Lower lobe of right lung (tissue), 2 donors: ENCODE results near the gene KANK4. TPM values are rescaled to one million over a fixed set of nuclear protein-coding genes. Genes with fewer than 3 reads are reported as not detected.

Experiments
- ATAC-seq, 2 donors: fragments of 200-7000 bp; cut with Tn5 transposase; one replicate each; pipeline ENCODE4 v1.9.1; 2020 to 2022; ENCODE audit warnings: mild to moderate bottlenecking in 2 of 2, moderate library complexity in 2 of 2
- DNase-seq: peaks from one replicate; pipeline ENCODE4 v3.0.0-alpha.2; 2020
- H3K27ac ChIP-seq: fragments of 200-600 bp; one replicate; pipeline ENCODE4 v1.8.0; 2022
- H3K27me3 ChIP-seq: fragments of 200-600 bp; one replicate; pipeline ENCODE4 v1.8.0; 2022; ENCODE audit warnings: low read depth
- H3K36me3 ChIP-seq: fragments of 200-600 bp; one replicate; pipeline ENCODE4 v1.8.0; 2022; ENCODE audit warnings: mild to moderate bottlenecking
- H3K4me1 ChIP-seq: fragments of 200-600 bp; one replicate; pipeline ENCODE4 v1.8.0; 2022
- H3K4me3 ChIP-seq: fragments of 200-600 bp; one replicate; pipeline ENCODE4 v1.8.0; 2022; ENCODE audit warnings: mild to moderate bottlenecking
- H3K9me3 ChIP-seq: fragments of 200-600 bp; one replicate; pipeline ENCODE4 v1.8.0; 2022
- intact Hi-C: fragments of 100-400 bp; cut with DNase I; formaldehyde crosslinking; loops from one replicate; pipeline ENCODE4 v1.11.0; 2022
- total RNA-seq: library from RNA; stranded (reverse); fragmentation: NEBNext Ultra II Directional; extraction: Animal tissue kit (Norgen Biotek cat#: 25700); gene quantifications from one replicate; pipeline ENCODE4 v1.2.1, GENCODE V29; 2021
- TF ChIP-seq, protein P1 (sequence below): fragments of 200-600 bp; IDR thresholded peaks from one replicate; pipeline ENCODE4 v1.8.0; 2022; ENCODE audit warnings: antibody characterized with exemption, mild to moderate bottlenecking
- donor health status: DM: no; HTN: yes; CAD: no; lungs with severe emphysema.

Gene KANK4
- total RNA-seq, 1 donor from 2014 or later, result 4.4 TPM

DNA sequence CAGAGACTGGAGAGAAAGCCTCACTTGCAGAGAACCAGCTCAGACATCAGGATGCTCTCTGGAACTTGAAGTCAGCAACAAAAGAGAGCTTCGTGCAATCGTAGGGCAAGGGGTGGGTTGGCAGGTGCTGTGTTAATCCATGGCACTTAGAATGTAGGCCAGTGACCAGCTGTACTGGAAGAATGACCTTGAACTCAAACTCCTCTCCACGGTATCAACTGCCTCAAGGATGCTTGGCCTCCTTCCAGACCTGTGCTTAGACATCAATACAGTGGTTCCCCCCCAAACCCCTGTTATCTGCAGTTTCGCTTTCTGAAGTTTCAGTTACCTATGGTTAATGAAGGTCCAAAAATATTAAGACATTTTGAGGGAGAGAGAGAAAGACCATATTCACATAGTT lies 6.5 kb downstream of the KANK4 start:
- intact Hi-C loops, result no loop called here
- no peaks in the 10 kb centered on the region for H3K9me3 ChIP-seq
- DNase-seq (no peak), ATAC-seq (no peak)
- no peak overlapping the region for H3K4me3 ChIP-seq
- TF ChIP-seq, protein P1, sequence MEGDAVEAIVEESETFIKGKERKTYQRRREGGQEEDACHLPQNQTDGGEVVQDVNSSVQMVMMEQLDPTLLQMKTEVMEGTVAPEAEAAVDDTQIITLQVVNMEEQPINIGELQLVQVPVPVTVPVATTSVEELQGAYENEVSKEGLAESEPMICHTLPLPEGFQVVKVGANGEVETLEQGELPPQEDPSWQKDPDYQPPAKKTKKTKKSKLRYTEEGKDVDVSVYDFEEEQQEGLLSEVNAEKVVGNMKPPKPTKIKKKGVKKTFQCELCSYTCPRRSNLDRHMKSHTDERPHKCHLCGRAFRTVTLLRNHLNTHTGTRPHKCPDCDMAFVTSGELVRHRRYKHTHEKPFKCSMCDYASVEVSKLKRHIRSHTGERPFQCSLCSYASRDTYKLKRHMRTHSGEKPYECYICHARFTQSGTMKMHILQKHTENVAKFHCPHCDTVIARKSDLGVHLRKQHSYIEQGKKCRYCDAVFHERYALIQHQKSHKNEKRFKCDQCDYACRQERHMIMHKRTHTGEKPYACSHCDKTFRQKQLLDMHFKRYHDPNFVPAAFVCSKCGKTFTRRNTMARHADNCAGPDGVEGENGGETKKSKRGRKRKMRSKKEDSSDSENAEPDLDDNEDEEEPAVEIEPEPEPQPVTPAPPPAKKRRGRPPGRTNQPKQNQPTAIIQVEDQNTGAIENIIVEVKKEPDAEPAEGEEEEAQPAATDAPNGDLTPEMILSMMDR, result no peak
- no peaks in the 10 kb centered on the region for H3K36me3 ChIP-seq
- no peaks in the 10 kb centered on the region for H3K4me1 ChIP-seq
- peaks cover 4% of the 10 kb centered on the region for H3K27me3 ChIP-seq
- no peak overlapping the region for H3K27ac ChIP-seq

DNA sequence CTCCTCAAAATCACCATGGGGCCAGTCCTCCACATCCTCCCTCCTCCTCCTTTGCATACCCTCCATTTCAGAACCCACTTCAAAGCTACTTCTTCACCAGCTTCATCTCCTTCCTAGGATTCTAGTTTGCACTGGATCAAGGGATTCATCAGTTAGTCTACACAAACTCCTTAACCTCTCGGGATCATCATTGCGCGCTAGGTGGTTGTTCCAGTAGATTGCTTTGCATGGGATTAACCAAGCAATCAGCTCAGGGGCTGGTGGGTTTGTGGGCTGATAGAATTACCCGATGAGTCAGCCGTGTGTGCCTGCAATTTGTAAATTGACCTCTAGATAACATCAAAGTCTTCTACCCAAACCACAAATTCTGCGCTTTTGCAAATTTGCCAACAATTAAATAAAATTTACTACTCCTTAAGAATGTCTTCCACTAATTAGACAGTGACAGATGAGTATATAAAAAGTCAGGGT lies 7.7 kb downstream of the KANK4 start:
- H3K4me1 ChIP-seq, result no peaks in the 10 kb centered on the region
- H3K4me3 ChIP-seq, result no peak overlapping the region
- H3K27ac ChIP-seq, result no peak overlapping the region
- DNase-seq (no peak), ATAC-seq (no peak)
- TF ChIP-seq, protein P1, result no peak
- no peaks in the 10 kb centered on the region for H3K9me3 ChIP-seq
- H3K36me3 ChIP-seq, result no peaks in the 10 kb centered on the region
- intact Hi-C loops, result no loop called here
- peaks cover 4% of the 10 kb centered on the region for H3K27me3 ChIP-seq

DNA sequence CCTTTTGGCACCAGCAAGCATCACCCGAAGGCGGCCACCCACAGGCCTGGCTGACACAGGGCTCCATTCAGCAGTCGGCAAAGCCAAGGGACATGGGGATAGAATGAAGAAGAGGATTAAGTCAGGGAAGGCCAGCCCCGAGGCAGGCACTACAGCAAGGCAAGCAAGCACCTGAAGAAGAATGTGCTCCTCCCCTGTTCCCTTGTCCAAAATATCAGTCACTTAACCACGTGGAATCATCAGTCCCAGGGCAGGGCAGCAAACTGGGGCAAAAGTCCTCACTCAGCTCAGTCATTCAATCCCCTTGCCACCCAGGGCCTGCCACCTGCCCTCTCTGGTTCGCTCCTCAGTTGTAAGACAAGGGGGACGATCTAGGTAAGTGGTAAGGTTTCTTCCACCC lies 9.3 kb downstream of the KANK4 start:
- Histone ChIP-seq H3K36me3 (no peaks in the 10 kb centered on the region), H3K4me1 (no peaks in the 10 kb centered on the region), H3K9me3 (no peaks in the 10 kb centered on the region), H3K4me3 (no peak overlapping the region), H3K27ac (no peak overlapping the region), H3K27me3 (no peaks in the 10 kb centered on the region)
- no peak for ATAC-seq
- TF ChIP-seq, protein P1, result no peak
- intact Hi-C loops, result no loop called here
- DNase-seq, result no peak

DNA sequence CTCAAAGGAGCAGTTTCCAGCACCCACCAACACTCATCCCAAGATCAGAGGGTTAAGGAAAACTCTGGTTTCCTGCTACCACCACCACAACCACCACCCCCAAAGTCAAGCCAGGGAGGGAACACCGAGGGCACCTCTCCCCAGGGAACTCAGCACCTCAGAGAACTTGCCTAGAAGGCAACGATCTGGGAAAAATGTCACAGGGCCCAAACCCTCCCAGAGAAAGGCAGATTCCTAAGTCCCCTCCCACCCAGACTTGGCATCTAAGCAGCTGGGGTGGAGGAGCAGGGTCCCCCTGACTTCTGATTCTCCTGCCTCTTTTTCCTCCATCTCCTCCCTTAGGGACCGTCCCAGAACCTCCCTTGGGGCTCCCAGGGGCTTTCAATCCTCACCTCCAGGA lies 10.6 kb downstream of the KANK4 start:
- no peak for ATAC-seq
- TF ChIP-seq, protein P1, result no peak

DNA sequence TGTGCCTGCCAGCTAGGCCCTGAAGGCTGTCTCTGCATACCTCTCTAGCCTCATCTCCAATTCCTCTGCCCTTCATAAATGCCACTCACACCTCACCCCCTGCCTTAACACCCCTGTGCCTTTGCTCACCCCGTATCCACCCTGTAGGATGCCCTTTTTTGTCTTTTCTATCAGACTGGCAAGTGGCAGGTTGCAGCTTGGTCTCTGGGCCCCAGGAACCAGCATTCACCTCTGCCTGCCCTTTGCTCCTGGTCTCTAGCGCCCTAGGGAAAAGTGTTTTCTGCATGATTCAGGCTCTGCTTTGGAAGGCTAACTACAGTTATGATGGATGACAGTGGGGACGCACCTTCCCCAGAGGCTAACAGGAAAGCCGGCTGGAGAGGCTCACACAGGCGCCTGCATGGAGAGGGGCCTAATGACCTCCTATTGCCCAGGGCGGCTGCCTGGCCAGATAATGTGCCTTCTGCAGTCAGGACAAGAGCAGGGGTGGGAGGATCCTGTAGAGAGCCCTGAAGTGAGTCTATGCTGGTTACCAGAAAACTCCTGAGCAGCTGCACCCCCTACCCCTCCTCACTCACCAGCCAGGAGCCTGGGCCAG lies 11.2 kb downstream of the KANK4 start:
- Histone ChIP-seq H3K9me3 (no peaks in the 10 kb centered on the region), H3K4me3 (no peak overlapping the region), H3K4me1 (no peaks in the 10 kb centered on the region), H3K27me3 (no peaks in the 10 kb centered on the region), H3K36me3 (no peaks in the 10 kb centered on the region), H3K27ac (no peak overlapping the region)
- TF ChIP-seq, protein P1, result no peak
- intact Hi-C loops, result no loop called here
- no peak for DNase-seq
- ATAC-seq, result peak in 1 of 2 donors; percentile 46

More for the DNA sequence above, 10.6 kb downstream of the KANK4 start:
- Histone ChIP-seq H3K36me3 (no peaks in the 10 kb centered on the region), H3K27ac (no peak overlapping the region), H3K9me3 (no peaks in the 10 kb centered on the region), H3K4me1 (no peaks in the 10 kb centered on the region), H3K27me3 (no peaks in the 10 kb centered on the region), H3K4me3 (no peak overlapping the region)
- DNase-seq, result no peak
- intact Hi-C loops, result no loop called here
